GM23338 (cell line): ENCODE data around the gene ZNF76. TPM values are rescaled to one million over a fixed set of nuclear protein-coding genes. Genes with fewer than 3 reads are reported as not detected.

Experiments used
- ATAC-seq: fragments of 200-7000 bp; cut with Tn5 transposase; 3 replicates; pipeline ENCODE4 v1.9.1; 2020
- DNase-seq: peaks from one replicate; pipeline ENCODE4 v3.0.0-alpha.2; 2015; ENCODE audit warnings: low spot score
- H2AFZ ChIP-seq: fragments of 200-600 bp; sonication (generic); 2 replicates; pipeline ENCODE4 v1.8.0; 2016; ENCODE audit warnings: antibody characterized with exemption, mild to moderate bottlenecking, moderate library complexity
- H3F3A ChIP-seq: fragments of 200-600 bp; sonication (generic); replicated peaks from 2 replicates; pipeline ENCODE4 v1.8.0; 2017; ENCODE audit warnings: antibody characterized with exemption, mixed run types, low read depth
- H3K27ac ChIP-seq: fragments of 200-600 bp; sonication (generic); 2 replicates; pipeline ENCODE4 v1.6.1; 2016; ENCODE audit warnings: low read depth
- H3K27me3 ChIP-seq: fragments of 200-600 bp; sonication (generic); 2 replicates; pipeline ENCODE4 v1.8.0; 2016; ENCODE audit warnings: mild to moderate bottlenecking, mixed run types, moderate library complexity; ENCODE audit not compliant: insufficient read depth
- H3K36me3 ChIP-seq: fragments of 200-600 bp; sonication (generic); 2 replicates; pipeline ENCODE4 v1.8.0; 2016; ENCODE audit warnings: mild to moderate bottlenecking; ENCODE audit not compliant: insufficient read depth
- H3K4me1 ChIP-seq: fragments of 200-600 bp; sonication (generic); 2 replicates; pipeline ENCODE4 v1.8.0; 2016; ENCODE audit warnings: mild to moderate bottlenecking, moderate library complexity; ENCODE audit not compliant: insufficient read depth
- H3K4me2 ChIP-seq: fragments of 200-600 bp; sonication (generic); 2 replicates; pipeline ENCODE4 v1.7.1; 2017; ENCODE audit warnings: mixed run types
- H3K4me3 ChIP-seq: fragments of 200-600 bp; sonication (generic); 2 replicates; pipeline ENCODE4 v1.6.1; 2016; ENCODE audit warnings: mixed run types
- H3K79me2 ChIP-seq: fragments of 200-600 bp; sonication (generic); replicated peaks from 2 replicates; pipeline ENCODE4 v1.8.0; 2017; ENCODE audit warnings: mild to moderate bottlenecking; ENCODE audit not compliant: insufficient read depth
- H3K9me2 ChIP-seq: fragments of 200-600 bp; sonication (generic); 2 replicates; pipeline ENCODE4 v1.8.0; 2017; ENCODE audit not compliant: insufficient read depth
- H4K20me1 ChIP-seq: fragments of 200-600 bp; sonication (generic); replicated peaks from 2 replicates; pipeline ENCODE4 v1.8.0; 2017; ENCODE audit warnings: mild to moderate bottlenecking; ENCODE audit not compliant: insufficient read depth
- H3K27ac Mint-ChIP-seq: 2 replicates; pipeline ENCODE4 v1.8.0; 2020; ENCODE audit warnings: inconsistent platforms, mild to moderate bottlenecking, moderate library complexity, mixed read lengths
- H3K27me3 Mint-ChIP-seq: 3 replicates; pipeline ENCODE4 v1.8.0; 2022; ENCODE audit warnings: low read depth, mild to moderate bottlenecking, moderate library complexity, mixed read lengths, inconsistent platforms; ENCODE audit not compliant: insufficient read depth, poor library complexity
- H3K36me3 Mint-ChIP-seq: 3 replicates; pipeline ENCODE4 v1.8.0; 2021; ENCODE audit warnings: low read depth, mild to moderate bottlenecking, inconsistent platforms, moderate library complexity, mixed read lengths
- H3K4me1 Mint-ChIP-seq: 3 replicates; pipeline ENCODE4 v1.8.0; 2020; ENCODE audit warnings: mild to moderate bottlenecking, inconsistent platforms, mixed read lengths
- H3K4me3 Mint-ChIP-seq: 3 replicates; pipeline ENCODE4 v1.8.0; 2021; ENCODE audit warnings: moderate library complexity, mild to moderate bottlenecking, inconsistent platforms, mixed read lengths
- H3K9me3 Mint-ChIP-seq: 3 replicates; pipeline ENCODE4 v1.8.0; 2020; ENCODE audit warnings: moderate library complexity, mild to moderate bottlenecking, inconsistent platforms, mixed read lengths
- CREB1 ChIP-seq: fragments of 250-450 bp; sonication (Bioruptor Pico); IDR thresholded peaks from 2 replicates; pipeline ENCODE4 v1.5.0; 2020; ENCODE audit warnings: low read depth, mild to moderate bottlenecking, moderate library complexity
- CTCF ChIP-seq, 2 experiments: fragments of 200-600 bp in 1 of 2; sonication (generic) in 1 of 2; conservative IDR thresholded peaks; 2 replicates each; pipeline versions ENCODE4 v1.5.1 to v1.6.1; 2016 to 2017; ENCODE audit warnings: antibody characterized with exemption in 2 of 2, low read depth in 2 of 2, mild to moderate bottlenecking in 2 of 2, moderate library complexity in 1 of 2
- ETS1 ChIP-seq: IDR thresholded peaks from 2 replicates; pipeline ENCODE4 v1.6.1; 2016; ENCODE audit warnings: antibody characterized with exemption
- EZH2 ChIP-seq: fragments of 200-600 bp; sonication (generic); IDR thresholded peaks from one replicate; pipeline ENCODE4 v1.8.0; 2017; ENCODE audit warnings: antibody characterized with exemption, mild to moderate bottlenecking, low read depth; ENCODE audit not compliant: unreplicated experiment
- EZH2phosphoT487 ChIP-seq: fragments of 200-600 bp; sonication (generic); IDR thresholded peaks from one replicate; pipeline ENCODE4 v1.8.1; 2018; ENCODE audit warnings: antibody characterized with exemption; ENCODE audit not compliant: unreplicated experiment
- JUNB ChIP-seq: IDR thresholded peaks from one replicate; pipeline ENCODE4 v1.6.1; 2016; ENCODE audit warnings: antibody characterized with exemption; ENCODE audit not compliant: unreplicated experiment
- REST ChIP-seq: IDR thresholded peaks from one replicate; pipeline ENCODE4 v1.6.1; 2018; ENCODE audit warnings: antibody characterized with exemption; ENCODE audit not compliant: unreplicated experiment
- STAT1 ChIP-seq: IDR thresholded peaks from one replicate; pipeline ENCODE4 v1.6.1; 2016; ENCODE audit warnings: antibody characterized with exemption; ENCODE audit not compliant: unreplicated experiment
- ZNF114 ChIP-seq: fragments of 250-450 bp; sonication (Bioruptor Pico); IDR thresholded peaks from 2 replicates; pipeline ENCODE4 v1.5.0; 2020; ENCODE audit warnings: mild to moderate bottlenecking, moderate library complexity
- polyA plus RNA-seq: library from polyadenylated mRNA; unstranded; fragments of >200 nt; fragmentation: Nextera tagmentation; extraction: Ambion mirVana; gene quantifications from 2 replicates; pipeline ENCODE4 v1.2.1, GENCODE V29; 2016
- total RNA-seq: library from RNA; depleted of rRNA; stranded (reverse); fragments of >200 nt; shearing (Covaris generic); gene quantifications from 2 replicates; pipeline ENCODE4 v1.2.3, GENCODE V29; 2014

ZNF76 gene
- total and polyA plus RNA-seq, 2 experiments from 2014 or later: 12.5 to 18.8 TPM

- H3K27ac ChIP-seq: no peak overlapping the region
- H3K4me3 ChIP-seq: 0 out of 2 replicates have a peak overlapping the region, but pooled peaks have one; percentile 50
- Mint-ChIP-seq H3K36me3 (peaks cover 14% of the 10 kb centered on the region), H3K4me1 (peaks cover 38% of the 10 kb centered on the region), H3K4me3 (no peak overlapping the region; the same call in 2 of the 3 replicates), H3K27me3 (peaks cover 11% of the 10 kb centered on the region), H3K9me3 (no peaks in the 10 kb centered on the region), H3K27ac (no peak overlapping the region)
- H3K4me2 ChIP-seq: peak overlapping the region; percentile 78; the same call in 1 of the 2 replicates
- H3F3A ChIP-seq: no peaks in the 10 kb centered on the region
- H2AFZ ChIP-seq: no peak overlapping the region
- DNase-seq (no peak), ATAC-seq (no peak)
- no peaks in the 10 kb centered on the region for H3K79me2 ChIP-seq
- no peaks in the 10 kb centered on the region; the same call in 1 of the 2 replicates for H3K36me3 ChIP-seq
- H3K27me3 ChIP-seq: no peaks in the 10 kb centered on the region
- no peak for TF ChIP-seq CREB1 (CRISPR knock-in tag)
- TF ChIP-seq ZNF114 (CRISPR knock-in tag): no peak
- TF ChIP-seq EZH2: no peak
- TF ChIP-seq REST: no peak
- no peak for TF ChIP-seq ETS1
- TF ChIP-seq JUNB: no peak
- no peak for TF ChIP-seq EZH2phosphoT487
- TF ChIP-seq STAT1: no peak
- no peak for TF ChIP-seq CTCF (conservative IDR thresholded peaks at IDR 0.05; ENCODE audit: low read depth in 2 of 2)
- no peaks in the 10 kb centered on the region for H4K20me1 ChIP-seq
- peaks cover 30% of the 10 kb centered on the region for H3K4me1 ChIP-seq
- H3K9me2 ChIP-seq: no peaks in the 10 kb centered on the region
Observed at GRCh38 chr6:35298625-35299140, 39.1 kb downstream of the ZNF76 start.

GRCh38 chr6:35299674-35300073 is 40.1 kb downstream of the ZNF76 start:
- no peaks in the 10 kb centered on the region for H3F3A ChIP-seq
- peaks cover 30% of the 10 kb centered on the region for H3K4me1 ChIP-seq
- no peak overlapping the region for H2AFZ ChIP-seq
- no peaks in the 10 kb centered on the region; the same call in 1 of the 2 replicates for H3K36me3 ChIP-seq
- no peaks in the 10 kb centered on the region for H3K9me3 Mint-ChIP-seq
- H3K27ac Mint-ChIP-seq: no peak overlapping the region
- ATAC-seq: no peak
- no peak for DNase-seq
- H3K36me3 Mint-ChIP-seq: peaks cover 10% of the 10 kb centered on the region
- peaks cover 34% of the 10 kb centered on the region for H3K4me1 Mint-ChIP-seq
- H3K27me3 ChIP-seq: no peaks in the 10 kb centered on the region
- H3K4me3 ChIP-seq: no peak overlapping the region
- no peaks in the 10 kb centered on the region for H4K20me1 ChIP-seq
- H3K9me2 ChIP-seq: no peaks in the 10 kb centered on the region
- peaks cover 7% of the 10 kb centered on the region for H3K27me3 Mint-ChIP-seq
- no peak overlapping the region for H3K27ac ChIP-seq
- H3K79me2 ChIP-seq: no peaks in the 10 kb centered on the region
- no peak for TF ChIP-seq STAT1
- H3K4me2 ChIP-seq: no peak overlapping the region
- H3K4me3 Mint-ChIP-seq: no peak overlapping the region
